Suppressor macrophage (primary cell): ENCODE results near the gene CCDC40.

ENCODE experiments used
- DNase-seq, 4 experiments: peaks; one replicate each; pipeline ENCODE4 v3.0.0-alpha.2; 2020 to 2022

CCDC40 gene

DNA sequence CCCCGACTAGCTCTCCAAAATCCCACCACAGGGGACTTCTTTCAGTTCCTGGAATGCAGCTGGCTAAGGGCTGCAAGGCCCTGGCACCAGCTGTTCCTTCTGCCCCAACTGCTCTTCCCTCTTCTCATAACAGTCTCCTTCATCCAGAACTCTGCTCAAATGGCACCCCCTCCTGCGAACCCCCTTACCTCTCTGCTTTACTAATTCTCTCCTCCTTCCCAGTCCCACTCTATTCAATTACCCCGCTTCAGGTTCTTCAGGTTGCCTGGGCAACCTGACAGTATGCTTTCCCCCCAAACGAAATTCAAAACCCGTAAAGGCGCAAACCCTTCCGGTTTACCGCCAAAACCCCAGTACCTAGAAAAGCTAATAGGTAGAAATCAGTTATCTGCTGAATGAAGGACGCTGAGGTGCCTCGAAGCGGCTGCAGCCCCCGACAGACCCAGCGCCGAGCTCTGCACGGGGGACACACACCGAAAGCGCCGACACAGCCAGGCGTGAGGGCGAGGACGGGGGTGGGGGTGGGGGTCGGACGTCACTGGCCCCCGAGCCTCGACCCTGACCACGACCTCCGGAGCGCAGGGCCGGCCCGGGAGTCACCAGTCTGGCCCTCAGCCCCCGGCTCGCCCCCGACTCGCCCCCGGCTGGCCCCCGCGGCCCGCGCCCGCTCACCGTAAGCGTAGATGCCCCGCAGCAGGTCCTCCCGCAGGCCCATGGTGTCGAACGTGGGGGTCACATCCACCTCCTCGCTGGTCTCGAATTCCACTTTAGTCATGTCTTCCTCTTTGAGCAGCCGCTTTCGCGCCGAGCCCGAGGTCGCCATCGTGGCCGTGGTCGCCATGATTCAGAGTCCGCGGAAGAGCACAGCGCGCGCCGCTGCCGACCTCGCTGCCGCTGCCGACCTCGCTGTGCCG lies 109.9 kb downstream of the CCDC40 start:
- peak; percentile 31 to 58 (median 52) for DNase-seq

DNA sequence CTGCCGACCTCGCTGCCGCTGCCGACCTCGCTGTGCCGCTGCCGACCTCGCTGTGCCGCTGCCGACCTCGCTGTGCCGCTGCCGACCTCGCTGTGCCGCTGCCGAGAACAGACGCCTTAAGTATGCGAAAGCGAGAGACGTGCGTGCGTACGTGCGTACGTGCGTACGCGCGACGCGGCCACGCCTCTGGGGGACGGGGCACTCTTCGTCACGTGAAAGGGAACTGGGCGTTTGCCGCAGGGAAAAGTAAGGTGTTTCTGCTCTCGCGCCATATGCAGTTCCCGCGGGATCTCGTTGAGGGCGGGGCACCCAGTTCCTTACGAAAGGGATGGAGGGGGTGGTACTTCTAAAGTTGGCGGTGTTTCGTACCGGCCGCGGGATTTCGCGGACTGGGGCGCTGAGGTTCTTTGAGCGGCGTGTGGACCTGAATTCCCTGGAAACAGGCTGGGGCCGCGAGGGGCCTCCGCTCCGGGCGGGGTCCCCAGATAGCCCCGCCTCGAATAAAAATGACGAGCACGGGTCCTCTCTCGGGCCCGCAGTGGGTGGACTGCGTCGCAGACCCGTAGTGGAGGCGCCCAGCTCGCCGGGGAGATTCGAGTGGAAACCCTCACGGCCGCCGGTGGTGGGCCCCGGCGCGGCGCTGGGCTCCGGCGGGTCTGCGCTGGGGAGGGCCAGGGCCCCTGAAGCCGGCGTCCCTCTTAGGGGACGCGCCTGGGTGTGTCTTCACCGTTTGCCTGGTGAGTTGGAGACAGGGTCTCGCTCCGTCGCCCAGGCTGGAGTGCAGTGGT lies 110.8 kb downstream of the CCDC40 start, which contains the start of gene EIF4A3:
TSS of gene EIF4A3 (minus strand) at position 94 of the 788 bp plus-strand sequence. CDS start 167 bp downstream, outside the sequence.
- peak; percentile 99 to 100 (median 100) for DNase-seq
